HepG2 (cell line): ENCODE data around the gene HDAC3. TPM values are rescaled to one million over a fixed set of nuclear protein-coding genes. Genes with fewer than 3 reads are reported as not detected.
A peak's percentile ranks its signal among the peaks of the same experiment; 100 is the strongest.

ENCODE experiments used
- CBX2 ChIP-seq, 2 experiments: fragments of 200-600 bp in 1 of 2; sonication (generic); formaldehyde crosslinking in 1 of 2; IDR thresholded peaks; 2 replicates each; pipeline versions ENCODE4 v1.7.0 to v1.8.1; 2018 to 2022; ENCODE audit warnings: low read depth in 2 of 2, low read length in 1 of 2, mild to moderate bottlenecking in 1 of 2, missing genetic modification reagents in 1 of 2
- IKZF4 ChIP-seq: sonication (generic); formaldehyde crosslinking; IDR thresholded peaks from 2 replicates; pipeline ENCODE4 v1.5.1; 2020; ENCODE audit warnings: borderline replicate concordance, mild to moderate bottlenecking, low read depth, missing genetic modification reagents; ENCODE audit errors: not compliant biosample characterization
- KDM5A ChIP-seq: fragments of 200-600 bp; sonication (generic); IDR thresholded peaks from 2 replicates; pipeline ENCODE4 v1.7.0; 2018; ENCODE audit warnings: antibody characterized with exemption, mild to moderate bottlenecking, low read length, borderline replicate concordance
- NFIC ChIP-seq: IDR thresholded peaks from 2 replicates; pipeline ENCODE4 v1.6.1; 2012; ENCODE audit warnings: mild to moderate bottlenecking, low read length, inconsistent platforms
- NFKBIZ ChIP-seq: IDR thresholded peaks from 2 replicates; pipeline ENCODE4 v1.6.1; 2018; ENCODE audit warnings: missing genetic modification reagents, missing compliant biosample characterization
- SAP130 ChIP-seq: IDR thresholded peaks from 2 replicates; pipeline ENCODE4 v1.6.1; 2016; ENCODE audit warnings: low read depth
- SETDB1 ChIP-seq: sonication (generic); formaldehyde crosslinking; IDR thresholded peaks from 2 replicates; pipeline ENCODE4 v1.5.1; 2020; ENCODE audit warnings: missing genetic modification reagents, mild to moderate bottlenecking, borderline replicate concordance
- TEF ChIP-seq: sonication (generic); formaldehyde crosslinking; IDR thresholded peaks from 2 replicates; pipeline ENCODE4 v1.5.0; 2020; ENCODE audit warnings: missing genetic modification reagents
- TGIF2 ChIP-seq: IDR thresholded peaks from 2 replicates; pipeline ENCODE4 v1.6.1; 2016; ENCODE audit warnings: control low read depth, missing compliant biosample characterization
- TRIM22 ChIP-seq: fragments of 450-650 bp; IDR thresholded peaks from 2 replicates; pipeline ENCODE4 v1.6.1; 2017
- UBTF ChIP-seq: sonication (generic); formaldehyde crosslinking; IDR thresholded peaks from 2 replicates; pipeline ENCODE4 v1.4.0; 2020; ENCODE audit warnings: mild to moderate bottlenecking, missing genetic modification reagents
- YEATS2 ChIP-seq: sonication (generic); formaldehyde crosslinking; IDR thresholded peaks from 2 replicates; pipeline ENCODE4 v1.4.0; 2020; ENCODE audit warnings: missing genetic modification reagents, borderline replicate concordance
- ZFY ChIP-seq: sonication (generic); formaldehyde crosslinking; IDR thresholded peaks from 2 replicates; pipeline ENCODE4 v1.4.0; 2020; ENCODE audit warnings: missing genetic modification reagents
- ZMYM3 ChIP-seq: sonication (generic); formaldehyde crosslinking; IDR thresholded peaks from 2 replicates; pipeline ENCODE4 v1.5.1; 2020; ENCODE audit warnings: mild to moderate bottlenecking, missing genetic modification reagents
- ZNF230 ChIP-seq: sonication (generic); formaldehyde crosslinking; IDR thresholded peaks from 2 replicates; pipeline ENCODE4 v1.4.0; 2020; ENCODE audit warnings: mild to moderate bottlenecking, missing genetic modification reagents
- ZNF251 ChIP-seq: sonication (generic); formaldehyde crosslinking; IDR thresholded peaks from 2 replicates; pipeline ENCODE4 v1.9.0; 2021; ENCODE audit warnings: mild to moderate bottlenecking, missing genetic modification reagents
- ZNF83 ChIP-seq: sonication (generic); formaldehyde crosslinking; IDR thresholded peaks from 2 replicates; pipeline ENCODE4 v1.4.0; 2020; ENCODE audit warnings: missing genetic modification reagents, mild to moderate bottlenecking, borderline replicate concordance
- polyA plus RNA-seq, 8 experiments: library from polyadenylated mRNA; depleted of rRNA in 3 of 8; stranded (reverse) in 7 of 8; unstranded in 1 of 8; fragments of >200 nt; fragmentation: Illumina TruSeq in 4 of 8; extraction: Trizol in 4 of 8; gene quantifications; 2 replicates each; pipeline versions ENCODE4 v1.2.1 to v1.2.3, GENCODE V29; 2011 to 2016; ENCODE audit warnings: low read depth in 4 of 8, missing spikeins in 1 of 8, mixed read lengths in 1 of 8; ENCODE audit not compliant: insufficient read depth in 1 of 8
- total RNA-seq, 5 experiments: library from RNA; depleted of rRNA; stranded (reverse); fragments of >200 nt; fragmentation: Illumina TruSeq; extraction: Trizol; gene quantifications; 2 replicates each; pipeline ENCODE4 v1.2.3, GENCODE V29; 2016; ENCODE audit warnings: low read depth in 1 of 5
- TF ChIP-seq, protein P1 (sequence below): IDR thresholded peaks from 2 replicates; pipeline ENCODE4 v1.6.1; 2012; ENCODE audit warnings: low read depth, low read length, improper control_type of control experiment
- TF ChIP-seq, protein P2 (sequence below): sonication (generic); formaldehyde crosslinking; IDR thresholded peaks from 2 replicates; pipeline ENCODE4 v1.4.0; 2020; ENCODE audit warnings: missing genetic modification reagents
- TF ChIP-seq, protein P3 (sequence below): IDR thresholded peaks from 2 replicates; pipeline ENCODE4 v1.6.1; 2016; ENCODE audit warnings: mild to moderate bottlenecking

The HDAC3 gene
- total and polyA plus RNA-seq, 2 of the 13 experiments (the other 11 are each of a cell fraction or from before 2014, with no cell fraction given) = 84.0 to 94.1 TPM

GRCh38 chr5:141618030-141618803 lies 18.4 kb downstream of the HDAC3 start (continued):
- TF ChIP-seq IKZF4 (CRISPR knock-in tag) = no peak
- TF ChIP-seq UBTF (CRISPR knock-in tag) = 0 out of 2 replicates have a peak, but pooled peaks have one; percentile 53
- TF ChIP-seq TRIM22 = no peak
- TF ChIP-seq, protein P1, sequence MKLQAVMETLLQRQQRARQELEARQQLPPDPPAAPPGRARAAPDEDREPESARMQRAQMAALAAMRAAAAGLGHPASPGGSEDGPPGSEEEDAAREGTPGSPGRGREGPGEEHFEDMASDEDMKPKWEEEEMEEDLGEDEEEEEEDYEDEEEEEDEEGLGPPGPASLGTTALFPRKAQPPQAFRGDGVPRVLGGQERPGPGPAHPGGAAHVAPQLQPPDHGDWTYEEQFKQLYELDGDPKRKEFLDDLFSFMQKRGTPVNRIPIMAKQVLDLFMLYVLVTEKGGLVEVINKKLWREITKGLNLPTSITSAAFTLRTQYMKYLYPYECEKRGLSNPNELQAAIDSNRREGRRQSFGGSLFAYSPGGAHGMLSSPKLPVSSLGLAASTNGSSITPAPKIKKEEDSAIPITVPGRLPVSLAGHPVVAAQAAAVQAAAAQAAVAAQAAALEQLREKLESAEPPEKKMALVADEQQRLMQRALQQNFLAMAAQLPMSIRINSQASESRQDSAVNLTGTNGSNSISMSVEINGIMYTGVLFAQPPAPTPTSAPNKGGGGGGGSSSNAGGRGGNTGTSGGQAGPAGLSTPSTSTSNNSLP = no peak
- no peak for TF ChIP-seq ZNF230 (CRISPR knock-in tag)
- TF ChIP-seq ZNF251 (CRISPR knock-in tag) = no peak
- TF ChIP-seq TEF (CRISPR knock-in tag) = no peak
- no peak for TF ChIP-seq CBX2 (IDR thresholded peaks at IDR 0.05; ENCODE audit: low read depth, low read length)
- no peak for TF ChIP-seq CBX2 (CRISPR knock-in tag; IDR thresholded peaks at IDR 0.05; ENCODE audit: low read depth)
- TF ChIP-seq, protein P2, sequence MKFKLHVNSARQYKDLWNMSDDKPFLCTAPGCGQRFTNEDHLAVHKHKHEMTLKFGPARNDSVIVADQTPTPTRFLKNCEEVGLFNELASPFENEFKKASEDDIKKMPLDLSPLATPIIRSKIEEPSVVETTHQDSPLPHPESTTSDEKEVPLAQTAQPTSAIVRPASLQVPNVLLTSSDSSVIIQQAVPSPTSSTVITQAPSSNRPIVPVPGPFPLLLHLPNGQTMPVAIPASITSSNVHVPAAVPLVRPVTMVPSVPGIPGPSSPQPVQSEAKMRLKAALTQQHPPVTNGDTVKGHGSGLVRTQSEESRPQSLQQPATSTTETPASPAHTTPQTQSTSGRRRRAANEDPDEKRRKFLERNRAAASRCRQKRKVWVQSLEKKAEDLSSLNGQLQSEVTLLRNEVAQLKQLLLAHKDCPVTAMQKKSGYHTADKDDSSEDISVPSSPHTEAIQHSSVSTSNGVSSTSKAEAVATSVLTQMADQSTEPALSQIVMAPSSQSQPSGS (CRISPR knock-in tag) = 0 out of 2 replicates have a peak, but pooled peaks have one; percentile 42
- TF ChIP-seq NFKBIZ = 0 out of 2 replicates have a peak, but pooled peaks have one; percentile 22
- no peak for TF ChIP-seq ZNF83
- TF ChIP-seq SAP130 (CRISPR knock-in tag) = peak; percentile 65; the same call in 1 of the 2 replicates
- TF ChIP-seq NFIC = no peak
- TF ChIP-seq ZMYM3 (CRISPR knock-in tag) = no peak
- no peak for TF ChIP-seq ZFY
- TF ChIP-seq SETDB1 (CRISPR knock-in tag) = no peak
- peak; percentile 32; the same call in 1 of the 2 replicates for TF ChIP-seq TGIF2 (CRISPR knock-in tag)
- TF ChIP-seq, protein P3, sequence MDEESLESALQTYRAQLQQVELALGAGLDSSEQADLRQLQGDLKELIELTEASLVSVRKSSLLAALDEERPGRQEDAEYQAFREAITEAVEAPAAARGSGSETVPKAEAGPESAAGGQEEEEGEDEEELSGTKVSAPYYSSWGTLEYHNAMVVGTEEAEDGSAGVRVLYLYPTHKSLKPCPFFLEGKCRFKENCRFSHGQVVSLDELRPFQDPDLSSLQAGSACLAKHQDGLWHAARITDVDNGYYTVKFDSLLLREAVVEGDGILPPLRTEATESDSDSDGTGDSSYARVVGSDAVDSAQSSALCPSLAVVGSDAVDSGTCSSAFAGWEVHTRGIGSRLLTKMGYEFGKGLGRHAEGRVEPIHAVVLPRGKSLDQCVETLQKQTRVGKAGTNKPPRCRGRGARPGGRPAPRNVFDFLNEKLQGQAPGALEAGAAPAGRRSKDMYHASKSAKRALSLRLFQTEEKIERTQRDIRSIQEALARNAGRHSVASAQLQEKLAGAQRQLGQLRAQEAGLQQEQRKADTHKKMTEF = no peak
- 0 out of 2 replicates have a peak, but pooled peaks have one; percentile 26 for TF ChIP-seq YEATS2 (CRISPR knock-in tag)
- peak; percentile 61; the same call in 1 of the 2 replicates for TF ChIP-seq KDM5A
